Rectal smooth muscle tissue (tissue), 1 donor: ENCODE results near the gene ACTN4.
"Not testable (repeated sequence)": the region's sequence is repeated elsewhere in the genome, so short reads cannot be mapped to it uniquely, and the experiment has no call there.

ENCODE experiments used
- H3K27ac ChIP-seq: one replicate; pipeline ENCODE4 v1.7.0; 2013; ENCODE audit warnings: low read depth, low read length, inconsistent platforms
- H3K27me3 ChIP-seq: one replicate; pipeline ENCODE4 v1.7.0; 2013; ENCODE audit warnings: low read length; ENCODE audit not compliant: control insufficient read depth, insufficient read depth
- H3K36me3 ChIP-seq: one replicate; pipeline ENCODE4 v1.7.0; 2013; ENCODE audit warnings: low read length; ENCODE audit not compliant: control insufficient read depth, insufficient read depth
- H3K4me1 ChIP-seq: one replicate; pipeline ENCODE4 v1.7.0; 2013; ENCODE audit warnings: low read length; ENCODE audit not compliant: control insufficient read depth, insufficient read depth
- H3K4me3 ChIP-seq: one replicate; pipeline ENCODE4 v1.7.0; 2013; ENCODE audit warnings: low read length
- H3K9ac ChIP-seq: one replicate; pipeline ENCODE4 v1.7.0; 2013; ENCODE audit warnings: low read length

The ACTN4 gene

GRCh38 chr19:38624822-38625221 lies 22.6 kb upstream of the ACTN4 start:
- H3K4me1 ChIP-seq, result peaks cover 1% of the 10 kb centered on the region
- H3K9ac ChIP-seq, result no peak overlapping the region
- H3K27me3 ChIP-seq, result no peaks in the 10 kb centered on the region
- no peak overlapping the region for H3K4me3 ChIP-seq
- H3K27ac ChIP-seq, result no peak overlapping the region
- H3K36me3 ChIP-seq, result peaks cover 47% of the 10 kb centered on the region

GRCh38 chr19:38626401-38626800 lies 21.0 kb upstream of the ACTN4 start:
- H3K4me3 ChIP-seq, result no peak overlapping the region
- no peaks in the 10 kb centered on the region for H3K27me3 ChIP-seq
- no peak overlapping the region for H3K9ac ChIP-seq
- H3K4me1 ChIP-seq, result no peaks in the 10 kb centered on the region
- peaks cover 44% of the 10 kb centered on the region for H3K36me3 ChIP-seq
- no peak overlapping the region for H3K27ac ChIP-seq

GRCh38 chr19:38629568-38629967 lies 17.9 kb upstream of the ACTN4 start:
- Histone ChIP-seq H3K27me3 (no peaks in the 10 kb centered on the region), H3K27ac (no peak overlapping the region), H3K4me3 (no peak overlapping the region), H3K36me3 (peaks cover 36% of the 10 kb centered on the region), H3K9ac (no peak overlapping the region), H3K4me1 (no peaks in the 10 kb centered on the region)

- peaks cover 27% of the 10 kb centered on the region for H3K36me3 ChIP-seq
- H3K4me1 ChIP-seq, H3K9ac ChIP-seq, H3K27me3 ChIP-seq, H3K27ac ChIP-seq, H3K4me3 ChIP-seq: not testable (repeated sequence)
Measured at GRCh38 chr19:38631301-38631700, 16.1 kb upstream of the ACTN4 start.

- H3K4me3 ChIP-seq, H3K4me1 ChIP-seq, H3K27ac ChIP-seq, H3K9ac ChIP-seq, H3K27me3 ChIP-seq: not testable (repeated sequence)
- peaks cover 24% of the 10 kb centered on the region for H3K36me3 ChIP-seq
Measured at GRCh38 chr19:38631811-38632475, 15.5 kb upstream of the ACTN4 start.

- Histone ChIP-seq H3K36me3 (peaks cover 22% of the 10 kb centered on the region), H3K9ac (no peak overlapping the region), H3K4me1 (no peaks in the 10 kb centered on the region), H3K27ac (no peak overlapping the region), H3K27me3 (no peaks in the 10 kb centered on the region), H3K4me3 (no peak overlapping the region)
Measured at GRCh38 chr19:38632476-38633213, 14.8 kb upstream of the ACTN4 start.

- Histone ChIP-seq H3K9ac (no peak overlapping the region), H3K36me3 (peaks cover 14% of the 10 kb centered on the region), H3K27ac (peak overlapping the region; percentile 19), H3K4me1 (no peaks in the 10 kb centered on the region), H3K4me3 (no peak overlapping the region), H3K27me3 (no peaks in the 10 kb centered on the region)
Measured at GRCh38 chr19:38634757-38635482, 12.5 kb upstream of the ACTN4 start.

GRCh38 chr19:38635483-38636399 lies 11.7 kb upstream of the ACTN4 start:
- H3K27me3 ChIP-seq, result no peaks in the 10 kb centered on the region
- H3K4me1 ChIP-seq, result no peaks in the 10 kb centered on the region
- no peak overlapping the region for H3K4me3 ChIP-seq
- peaks cover 11% of the 10 kb centered on the region for H3K36me3 ChIP-seq
- H3K9ac ChIP-seq, result no peak overlapping the region
- no peak overlapping the region for H3K27ac ChIP-seq

- no peaks in the 10 kb centered on the region for H3K4me1 ChIP-seq
- no peak overlapping the region for H3K9ac ChIP-seq
- H3K27me3 ChIP-seq, result no peaks in the 10 kb centered on the region
- H3K27ac ChIP-seq, result no peak overlapping the region
- no peaks in the 10 kb centered on the region for H3K36me3 ChIP-seq
- no peak overlapping the region for H3K4me3 ChIP-seq
Measured at GRCh38 chr19:38638461-38638860, 9.0 kb upstream of the ACTN4 start.

GRCh38 chr19:38639679-38640078 lies 7.8 kb upstream of the ACTN4 start:
- no peak overlapping the region for H3K4me3 ChIP-seq
- H3K27ac ChIP-seq, result no peak overlapping the region
- H3K4me1 ChIP-seq, result no peaks in the 10 kb centered on the region
- no peak overlapping the region for H3K9ac ChIP-seq
- H3K36me3 ChIP-seq, result no peaks in the 10 kb centered on the region
- no peaks in the 10 kb centered on the region for H3K27me3 ChIP-seq

- H3K4me3 ChIP-seq, result no peak overlapping the region
- H3K9ac ChIP-seq, result no peak overlapping the region
- no peaks in the 10 kb centered on the region for H3K4me1 ChIP-seq
- no peaks in the 10 kb centered on the region for H3K27me3 ChIP-seq
- H3K36me3 ChIP-seq, result no peaks in the 10 kb centered on the region
- no peak overlapping the region for H3K27ac ChIP-seq
Measured at GRCh38 chr19:38640368-38640767, 7.1 kb upstream of the ACTN4 start.

GRCh38 chr19:38642176-38642575 lies 5.3 kb upstream of the ACTN4 start:
- Histone ChIP-seq H3K36me3 (no peaks in the 10 kb centered on the region), H3K4me3 (no peak overlapping the region), H3K27me3 (no peaks in the 10 kb centered on the region), H3K9ac (no peak overlapping the region), H3K4me1 (no peaks in the 10 kb centered on the region), H3K27ac (no peak overlapping the region)
